ENCODE results near the gene CCDC148.
A peak's percentile ranks its signal among the peaks of the same experiment; 100 is the strongest.
"Not testable (repeated sequence)": the region's sequence is repeated elsewhere in the genome, so short reads cannot be mapped to it uniquely, and the experiment has no call there.

The CCDC148 gene

DNA sequence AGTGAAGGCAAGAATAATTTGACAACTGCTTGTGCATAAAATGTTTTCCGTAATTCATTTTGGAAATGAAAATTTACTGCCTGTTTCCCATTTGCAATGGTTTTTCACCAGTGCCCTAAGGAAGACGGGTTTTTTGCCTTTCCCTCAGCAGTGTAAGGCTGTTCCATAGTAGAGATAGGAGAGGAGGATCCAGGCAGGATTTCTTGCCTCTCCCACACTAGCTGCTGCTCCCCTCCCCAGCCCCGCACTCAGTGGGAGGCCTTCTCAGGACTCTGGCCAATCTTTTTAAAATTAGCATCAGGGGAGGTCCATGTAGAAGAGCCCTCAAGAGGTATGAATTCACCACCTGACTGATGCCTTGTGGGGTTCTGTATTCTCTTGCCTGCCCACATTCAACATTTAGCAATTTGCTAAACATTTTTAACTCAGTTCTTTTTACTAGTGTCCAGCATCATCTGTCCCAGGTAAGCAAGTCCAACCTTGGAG is 18.0 kb upstream of the CCDC148 start:
- peak; percentile 93 for TF ChIP-seq GLIS1 (tag by site-specific recombination; IDR thresholded peaks at IDR 0.05)
- H3K4me1 ChIP-seq (ENCODE audit: control insufficient read depth, insufficient read depth, low read length); H3K4me3 ChIP-seq (ENCODE audit: low read depth, low read length); POLR2A ChIA-PET; H3K9me3 ChIP-seq (ENCODE audit: control insufficient read depth, insufficient read depth, low read depth, low read length); H3K36me3 ChIP-seq (ENCODE audit: control insufficient read depth in 2 of 2, insufficient read depth in 1 of 2, low read length in 2 of 2); H3K27ac ChIP-seq (ENCODE audit: extremely low read depth, low read depth, low read length): not testable (repeated sequence)
- CTCF ChIA-PET, result interaction anchor here (0.7 to 2.7 kb wide), 6 partner anchors 12 to 440 kb away, joined by 3 to 7 read pairs (median 4); no protein-coding TSS in a partner anchor

DNA sequence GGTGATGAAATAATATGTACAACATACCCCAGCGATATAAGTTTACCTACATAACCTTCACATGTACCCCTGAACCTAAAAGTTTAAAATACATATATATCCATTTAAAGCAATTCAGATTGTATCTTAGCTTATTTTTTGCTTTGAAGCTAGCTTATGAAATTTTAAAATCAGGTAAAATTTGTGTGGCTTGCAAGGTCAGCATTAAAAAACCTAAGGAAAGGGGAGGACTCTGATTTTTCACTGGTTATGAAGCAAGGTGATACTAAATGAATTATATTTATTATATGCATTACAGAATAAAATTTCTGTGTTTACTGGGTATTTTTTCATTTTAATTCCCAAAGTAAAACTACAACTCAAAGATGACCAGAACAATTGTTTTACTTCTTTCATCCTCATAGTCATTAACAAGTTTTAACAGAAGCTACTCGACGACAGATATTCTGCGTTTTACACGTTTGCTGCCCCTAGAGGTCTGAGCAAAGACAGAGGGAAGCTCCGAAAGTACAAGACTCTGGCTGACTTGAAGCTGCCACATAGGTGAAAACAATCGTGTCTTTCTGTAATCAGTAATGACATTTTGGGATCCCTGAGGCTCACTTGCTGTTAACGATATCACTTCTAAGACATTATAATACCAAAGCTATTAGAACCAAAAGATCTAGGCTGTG is 17.3 kb upstream of the CCDC148 start:
- no peaks in the 10 kb centered on the region for H3K9me3 ChIP-seq (ENCODE audit: control insufficient read depth, insufficient read depth, low read depth, low read length)
- H3K27ac ChIP-seq (ENCODE audit: extremely low read depth, low read depth, low read length), result no peak overlapping the region
- TF ChIP-seq ZNF843 (tag by site-specific recombination; IDR thresholded peaks at IDR 0.05) (no peak), ZNF426 (tag by site-specific recombination; IDR thresholded peaks at IDR 0.05) (no peak), ZNF169 (tag by site-specific recombination; IDR thresholded peaks at IDR 0.05) (no peak), SP7 (tag by site-specific recombination; IDR thresholded peaks at IDR 0.05) (no peak), ZBTB44 (tag by site-specific recombination; IDR thresholded peaks at IDR 0.05) (no peak), AEBP2 (tag by site-specific recombination; IDR thresholded peaks at IDR 0.05; ENCODE audit: borderline replicate concordance) (no peak), ZNF580 (tag by site-specific recombination; IDR thresholded peaks at IDR 0.05) (no peak), ZNF600 (tag by site-specific recombination; IDR thresholded peaks at IDR 0.05) (no peak)
- TF ChIP-seq, protein P1, sequence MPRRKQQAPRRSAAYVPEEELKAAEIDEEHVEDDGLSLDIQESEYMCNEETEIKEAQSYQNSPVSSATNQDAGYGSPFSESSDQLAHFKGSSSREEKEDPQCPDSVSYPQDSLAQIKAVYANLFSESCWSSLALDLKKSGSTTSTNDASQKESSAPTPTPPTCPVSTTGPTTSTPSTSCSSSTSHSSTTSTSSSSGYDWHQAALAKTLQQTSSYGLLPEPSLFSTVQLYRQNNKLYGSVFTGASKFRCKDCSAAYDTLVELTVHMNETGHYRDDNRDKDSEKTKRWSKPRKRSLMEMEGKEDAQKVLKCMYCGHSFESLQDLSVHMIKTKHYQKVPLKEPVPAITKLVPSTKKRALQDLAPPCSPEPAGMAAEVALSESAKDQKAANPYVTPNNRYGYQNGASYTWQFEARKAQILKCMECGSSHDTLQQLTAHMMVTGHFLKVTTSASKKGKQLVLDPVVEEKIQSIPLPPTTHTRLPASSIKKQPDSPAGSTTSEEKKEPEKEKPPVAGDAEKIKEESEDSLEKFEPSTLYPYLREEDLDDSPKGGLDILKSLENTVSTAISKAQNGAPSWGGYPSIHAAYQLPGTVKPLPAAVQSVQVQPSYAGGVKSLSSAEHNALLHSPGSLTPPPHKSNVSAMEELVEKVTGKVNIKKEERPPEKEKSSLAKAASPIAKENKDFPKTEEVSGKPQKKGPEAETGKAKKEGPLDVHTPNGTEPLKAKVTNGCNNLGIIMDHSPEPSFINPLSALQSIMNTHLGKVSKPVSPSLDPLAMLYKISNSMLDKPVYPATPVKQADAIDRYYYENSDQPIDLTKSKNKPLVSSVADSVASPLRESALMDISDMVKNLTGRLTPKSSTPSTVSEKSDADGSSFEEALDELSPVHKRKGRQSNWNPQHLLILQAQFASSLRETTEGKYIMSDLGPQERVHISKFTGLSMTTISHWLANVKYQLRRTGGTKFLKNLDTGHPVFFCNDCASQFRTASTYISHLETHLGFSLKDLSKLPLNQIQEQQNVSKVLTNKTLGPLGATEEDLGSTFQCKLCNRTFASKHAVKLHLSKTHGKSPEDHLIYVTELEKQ (tag by site-specific recombination; IDR thresholded peaks at IDR 0.05; ENCODE audit: borderline replicate concordance), result no peak
- no peak overlapping the region for H3K4me3 ChIP-seq (ENCODE audit: low read depth, low read length)
- ChIA-PET CTCF (interaction anchor here (0.6 to 2.7 kb wide), 9 partner anchors 11 to 440 kb away, joined by 3 to 7 read pairs (median 3); no protein-coding TSS in a partner anchor), POLR2A (no interaction called here)
- no peaks in the 10 kb centered on the region for H3K36me3 ChIP-seq (ENCODE audit: control insufficient read depth in 2 of 2, insufficient read depth in 1 of 2, low read length in 2 of 2)
- H3K4me1 ChIP-seq (ENCODE audit: control insufficient read depth, insufficient read depth, low read length), result peaks cover 9% of the 10 kb centered on the region

DNA sequence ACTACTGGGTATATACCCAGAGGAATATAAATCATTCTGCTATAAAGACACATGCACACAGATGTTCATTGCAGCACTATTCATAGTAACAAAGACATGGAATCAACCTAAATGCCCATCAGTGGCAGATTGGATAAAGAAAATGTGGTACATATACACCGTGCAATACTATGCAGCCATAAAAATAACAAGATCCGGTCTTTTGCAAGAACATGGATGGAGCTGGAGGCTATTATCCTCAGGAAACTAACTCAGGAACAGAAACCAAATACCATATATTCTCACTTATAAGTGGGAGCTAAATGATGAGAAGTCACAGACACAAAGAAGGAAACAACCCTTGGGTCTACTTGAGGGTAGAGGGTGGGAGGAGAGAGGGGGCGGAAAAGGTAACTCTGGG is 16.7 kb upstream of the CCDC148 start:
- POLR2A ChIA-PET, result not testable (repeated sequence)

GRCh38 chr2:158472829-158473228 is 16.3 kb upstream of the CCDC148 start:
- H3K9me3 ChIP-seq (ENCODE audit: control insufficient read depth, insufficient read depth, low read depth, low read length); H3K36me3 ChIP-seq (ENCODE audit: control insufficient read depth in 2 of 2, insufficient read depth in 1 of 2, low read length in 2 of 2); POLR2A ChIA-PET; H3K27ac ChIP-seq (ENCODE audit: extremely low read depth, low read depth, low read length); H3K4me1 ChIP-seq (ENCODE audit: control insufficient read depth, insufficient read depth, low read length); H3K4me3 ChIP-seq (ENCODE audit: low read depth, low read length): not testable (repeated sequence)
- CTCF ChIA-PET, result interaction anchor here (0.7 to 2.7 kb wide), 4 partner anchors 29 to 439 kb away, joined by 3 to 7 read pairs (median 4); no protein-coding TSS in a partner anchor

More for the DNA sequence above, 16.7 kb upstream of the CCDC148 start:
- H3K4me1 ChIP-seq (ENCODE audit: control insufficient read depth, insufficient read depth, low read length); H3K4me3 ChIP-seq (ENCODE audit: low read depth, low read length); H3K9me3 ChIP-seq (ENCODE audit: control insufficient read depth, insufficient read depth, low read depth, low read length); H3K27ac ChIP-seq (ENCODE audit: extremely low read depth, low read depth, low read length); H3K36me3 ChIP-seq (ENCODE audit: control insufficient read depth in 2 of 2, insufficient read depth in 1 of 2, low read length in 2 of 2): not testable (repeated sequence)
- CTCF ChIA-PET, result interaction anchor here (0.6 to 2.7 kb wide), 7 partner anchors 12 to 439 kb away, joined by 3 to 7 read pairs (median 3); no protein-coding TSS in a partner anchor
- peak; percentile 27; the same call in 1 of the 2 replicates for TF ChIP-seq ZNF146 (tag by site-specific recombination; IDR thresholded peaks at IDR 0.05)
